Measurements from ENCODE around the gene VTCN1. TPM values are rescaled to one million over a fixed set of nuclear protein-coding genes. Genes with fewer than 3 reads are reported as not detected.

VTCN1 gene
- total RNA-seq, 2 donors from 2014 or later: 4.0 to 7.8 TPM

GRCh38 chr1:117205368-117205767, 5.4 kb downstream of the VTCN1 start:
- 48% methylated on average over 2 of the region's 2 CpGs for WGBS
- Histone ChIP-seq H3K27ac (no peak overlapping the region), H3K27me3 (replicated peaks; ENCODE audit: insufficient read depth) (no peaks in the 10 kb centered on the region), H3K4me3 (no peak overlapping the region), H3K4me1 (replicated peaks) (no peaks in the 10 kb centered on the region), H3K9me3 (no peaks in the 10 kb centered on the region), H3K36me3 (no peaks in the 10 kb centered on the region)
- DNase-seq (ENCODE audit: low spot score): no peak
- intact Hi-C loops (cut with DNase I): no loop called here
- TF ChIP-seq POLR2AphosphoS5 (IDR thresholded peaks at IDR 0.05): no peak
- no peak for TF ChIP-seq POLR2A (IDR thresholded peaks at IDR 0.05)
- no peak for TF ChIP-seq CTCF (IDR thresholded peaks at IDR 0.05)

DNA sequence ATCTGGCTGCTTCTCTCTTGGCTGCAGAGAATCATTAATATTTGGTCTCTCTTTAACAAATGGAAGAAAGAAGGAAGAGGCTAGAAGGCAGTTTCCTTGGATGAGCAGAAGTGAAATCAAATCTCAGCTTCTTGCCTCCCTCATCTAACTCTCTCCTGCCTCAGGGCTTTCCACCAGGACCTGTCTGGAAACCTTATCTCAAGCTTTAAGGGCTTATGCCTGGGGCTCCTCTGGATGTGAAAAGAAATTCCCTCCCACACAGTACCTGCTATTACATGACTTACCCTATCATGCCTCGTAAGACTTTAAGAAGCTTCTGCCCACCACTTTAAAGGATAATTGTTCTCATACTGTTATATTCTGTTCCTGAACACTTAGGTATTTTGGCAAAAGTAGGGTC, 8.9 kb downstream of the VTCN1 start:
- H3K27ac ChIP-seq: no peak overlapping the region
- no peak for DNase-seq (ENCODE audit: low spot score)
- no peaks in the 10 kb centered on the region for H3K27me3 ChIP-seq (replicated peaks; ENCODE audit: insufficient read depth)
- WGBS: 55% methylated on average over 1 of the region's 1 CpG
- H3K9me3 ChIP-seq: no peaks in the 10 kb centered on the region
- H3K4me3 ChIP-seq: no peak overlapping the region
- intact Hi-C loops (cut with DNase I): no loop called here
- TF ChIP-seq POLR2AphosphoS5 (IDR thresholded peaks at IDR 0.05) (no peak), POLR2A (IDR thresholded peaks at IDR 0.05) (no peak), CTCF (IDR thresholded peaks at IDR 0.05) (no peak)
- H3K4me1 ChIP-seq (replicated peaks): no peaks in the 10 kb centered on the region
- H3K36me3 ChIP-seq: no peaks in the 10 kb centered on the region

- H3K4me1 ChIP-seq (replicated peaks): no peaks in the 10 kb centered on the region
- H3K9me3 ChIP-seq: no peaks in the 10 kb centered on the region
- H3K27ac ChIP-seq: no peak overlapping the region
- 88% methylated on average over 2 of the region's 2 CpGs for WGBS
- TF ChIP-seq POLR2AphosphoS5 (IDR thresholded peaks at IDR 0.05) (no peak), POLR2A (IDR thresholded peaks at IDR 0.05) (no peak), CTCF (IDR thresholded peaks at IDR 0.05) (no peak)
- no peaks in the 10 kb centered on the region for H3K36me3 ChIP-seq
- no peaks in the 10 kb centered on the region for H3K27me3 ChIP-seq (replicated peaks; ENCODE audit: insufficient read depth)
- intact Hi-C loops (cut with DNase I): no loop called here
- DNase-seq (ENCODE audit: low spot score): no peak
- H3K4me3 ChIP-seq: no peak overlapping the region
Measured at GRCh38 chr1:117198097-117198496, 12.6 kb downstream of the VTCN1 start.

DNA sequence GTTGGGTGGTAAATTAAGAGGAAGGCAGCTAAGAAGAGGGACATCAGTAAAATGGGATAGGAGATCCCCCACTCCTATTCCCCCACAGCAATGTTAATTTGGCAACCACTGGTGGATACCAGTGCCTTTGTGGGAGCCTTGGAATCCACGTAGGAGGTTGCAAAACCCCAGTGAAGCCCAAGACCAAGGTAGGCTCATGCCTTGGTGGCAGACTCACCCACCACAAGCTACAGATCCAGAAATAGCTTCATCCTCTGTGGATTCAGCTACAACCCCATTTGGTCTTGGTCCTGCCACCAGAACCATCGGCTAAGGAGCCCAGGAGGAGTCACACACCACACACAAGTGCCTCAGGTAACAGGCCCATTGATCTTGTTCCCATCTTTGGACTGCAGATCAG, 21.0 kb downstream of the VTCN1 start:
- DNase-seq (ENCODE audit: low spot score): no peak
- Histone ChIP-seq H3K4me1 (replicated peaks) (no peaks in the 10 kb centered on the region), H3K27me3 (replicated peaks; ENCODE audit: insufficient read depth) (no peaks in the 10 kb centered on the region), H3K4me3 (no peak overlapping the region), H3K36me3 (no peaks in the 10 kb centered on the region), H3K27ac (no peak overlapping the region), H3K9me3 (no peaks in the 10 kb centered on the region)
- 97% methylated on average over 2 of the region's 2 CpGs for WGBS
- no peak for TF ChIP-seq POLR2AphosphoS5 (IDR thresholded peaks at IDR 0.05)
- TF ChIP-seq POLR2A (IDR thresholded peaks at IDR 0.05): no peak
- TF ChIP-seq CTCF (IDR thresholded peaks at IDR 0.05): no peak
- intact Hi-C loops (cut with DNase I): no loop called here

DNA sequence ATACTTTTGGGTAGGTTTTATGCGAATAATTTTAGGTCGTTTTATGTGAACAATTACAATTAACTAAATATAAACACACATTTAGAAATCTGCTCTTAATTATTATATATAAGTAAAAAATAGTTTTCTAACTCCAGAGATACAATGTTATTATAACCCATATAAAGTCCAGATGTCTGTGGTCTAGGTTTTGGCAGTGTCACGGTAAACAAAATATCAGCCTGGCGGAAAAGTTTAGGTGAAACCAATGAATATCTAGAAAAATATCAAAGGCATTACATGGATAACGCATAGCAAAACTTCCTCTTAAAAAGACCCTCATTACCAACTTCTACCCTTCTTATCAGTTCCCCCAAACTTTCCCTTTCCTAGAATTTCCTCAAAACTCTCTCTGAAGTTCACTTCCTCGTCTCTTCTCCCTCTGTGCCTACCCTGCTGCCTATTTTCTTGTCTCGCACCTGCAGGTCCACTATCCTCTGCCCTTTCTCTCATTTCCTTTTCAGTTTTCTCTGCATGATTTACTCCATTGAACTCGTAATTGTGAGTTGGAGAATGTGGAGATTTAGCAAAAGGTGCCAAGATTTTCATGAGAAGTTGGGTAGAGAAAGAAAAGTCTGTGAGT, 21.8 kb downstream of the VTCN1 start:
- H3K36me3 ChIP-seq: no peaks in the 10 kb centered on the region
- H3K27ac ChIP-seq: no peak overlapping the region
- no peaks in the 10 kb centered on the region for H3K4me1 ChIP-seq (replicated peaks)
- intact Hi-C loops (cut with DNase I): no loop called here
- TF ChIP-seq CTCF (IDR thresholded peaks at IDR 0.05) (no peak), POLR2AphosphoS5 (IDR thresholded peaks at IDR 0.05) (no peak), POLR2A (IDR thresholded peaks at IDR 0.05) (no peak)
- WGBS: 66% methylated on average over 8 of the region's 8 CpGs
- no peak overlapping the region for H3K4me3 ChIP-seq
- H3K9me3 ChIP-seq: no peaks in the 10 kb centered on the region
- H3K27me3 ChIP-seq (replicated peaks; ENCODE audit: insufficient read depth): no peaks in the 10 kb centered on the region
- DNase-seq (ENCODE audit: low spot score): no peak

Measured in prostate gland (tissue), 2 donors.